ENCODE results near the gene LSAMP. TPM values are rescaled to one million over a fixed set of nuclear protein-coding genes. Genes with fewer than 3 reads are reported as not detected.

The LSAMP gene
- total RNA-seq, 1 donor from 2014 or later = 18.0 TPM

DNA sequence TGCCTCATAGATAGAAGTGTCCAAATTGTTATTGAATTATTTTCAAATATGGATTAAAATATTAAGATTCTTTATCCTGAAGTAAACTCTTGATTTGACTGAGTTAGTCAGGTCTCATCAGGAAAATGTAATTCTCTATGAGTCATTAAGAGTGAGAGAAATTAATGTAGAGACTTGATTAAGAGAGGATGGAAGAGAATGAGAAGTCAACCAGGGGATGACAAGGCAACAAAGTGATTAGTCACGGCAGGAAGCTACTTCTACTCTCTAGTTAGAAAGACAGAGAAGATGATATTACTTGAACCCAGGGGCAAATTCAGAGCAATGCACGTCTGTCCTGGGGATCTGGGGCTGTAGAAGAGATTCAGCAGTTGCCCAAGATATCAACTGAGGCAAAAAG is 202.5 kb downstream of the LSAMP start:
- H3K4me1 ChIP-seq = peaks cover 8% of the 10 kb centered on the region
- Mint-ChIP-seq H3K4me1 (peaks cover 14% of the 10 kb centered on the region), H3K27me3 (ENCODE audit: insufficient read depth, low read depth) (no peaks in the 10 kb centered on the region), H3K27ac (no peak overlapping the region), H3K9me3 (no peaks in the 10 kb centered on the region), H3K36me3 (no peaks in the 10 kb centered on the region), H3K4me3 (no peak overlapping the region)
- no peak overlapping the region for H3K9ac ChIP-seq
- no peak overlapping the region for H3K4me3 ChIP-seq
- no peak overlapping the region for H3K4me2 ChIP-seq
- TF ChIP-seq EZH2 (IDR thresholded peaks at IDR 0.05) (no peak), EZH2phosphoT487 (IDR thresholded peaks at IDR 0.05) (no peak)
- TF ChIP-seq, protein P1, sequence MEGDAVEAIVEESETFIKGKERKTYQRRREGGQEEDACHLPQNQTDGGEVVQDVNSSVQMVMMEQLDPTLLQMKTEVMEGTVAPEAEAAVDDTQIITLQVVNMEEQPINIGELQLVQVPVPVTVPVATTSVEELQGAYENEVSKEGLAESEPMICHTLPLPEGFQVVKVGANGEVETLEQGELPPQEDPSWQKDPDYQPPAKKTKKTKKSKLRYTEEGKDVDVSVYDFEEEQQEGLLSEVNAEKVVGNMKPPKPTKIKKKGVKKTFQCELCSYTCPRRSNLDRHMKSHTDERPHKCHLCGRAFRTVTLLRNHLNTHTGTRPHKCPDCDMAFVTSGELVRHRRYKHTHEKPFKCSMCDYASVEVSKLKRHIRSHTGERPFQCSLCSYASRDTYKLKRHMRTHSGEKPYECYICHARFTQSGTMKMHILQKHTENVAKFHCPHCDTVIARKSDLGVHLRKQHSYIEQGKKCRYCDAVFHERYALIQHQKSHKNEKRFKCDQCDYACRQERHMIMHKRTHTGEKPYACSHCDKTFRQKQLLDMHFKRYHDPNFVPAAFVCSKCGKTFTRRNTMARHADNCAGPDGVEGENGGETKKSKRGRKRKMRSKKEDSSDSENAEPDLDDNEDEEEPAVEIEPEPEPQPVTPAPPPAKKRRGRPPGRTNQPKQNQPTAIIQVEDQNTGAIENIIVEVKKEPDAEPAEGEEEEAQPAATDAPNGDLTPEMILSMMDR (IDR thresholded peaks at IDR 0.05) = no peak
- H3K27ac ChIP-seq = no peak overlapping the region
- H3K27me3 ChIP-seq = no peaks in the 10 kb centered on the region
- H3K79me2 ChIP-seq (ENCODE audit: low read depth) = no peaks in the 10 kb centered on the region
- H3F3A ChIP-seq (ENCODE audit: low read depth) = no peaks in the 10 kb centered on the region
- no peaks in the 10 kb centered on the region for H3K36me3 ChIP-seq
- H4K20me1 ChIP-seq (ENCODE audit: low read depth) = no peaks in the 10 kb centered on the region
- no peak overlapping the region for H2AFZ ChIP-seq (replicated peaks)
- H3K9me3 ChIP-seq (ENCODE audit: low read depth) = no peaks in the 10 kb centered on the region
- no peak for DNase-seq (ENCODE audit: low spot score)

DNA sequence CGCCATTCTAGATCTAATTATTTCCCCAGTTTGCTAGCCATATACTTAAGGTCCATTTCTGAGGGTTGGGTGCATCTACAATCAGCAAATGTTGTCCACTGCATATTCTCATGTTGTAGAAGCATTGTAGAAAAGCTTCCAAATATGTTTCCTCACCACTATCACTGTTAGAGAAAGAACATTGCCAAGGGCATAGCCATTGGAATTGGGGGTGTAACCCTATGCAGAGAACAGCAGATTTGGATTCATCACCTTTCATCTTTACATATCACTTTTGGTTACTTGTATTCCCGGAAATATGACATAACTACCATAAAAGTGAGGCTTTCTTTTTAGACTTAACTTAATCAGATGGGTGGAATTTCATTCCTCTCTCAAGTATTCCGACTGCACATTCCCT is 203.6 kb downstream of the LSAMP start:
- Histone ChIP-seq H3K9ac (no peak overlapping the region), H2AFZ (replicated peaks) (no peak overlapping the region), H4K20me1 (ENCODE audit: low read depth) (no peaks in the 10 kb centered on the region), H3K9me3 (ENCODE audit: low read depth) (no peaks in the 10 kb centered on the region), H3K4me2 (no peak overlapping the region), H3K4me1 (peaks cover 8% of the 10 kb centered on the region), H3F3A (ENCODE audit: low read depth) (no peaks in the 10 kb centered on the region), H3K79me2 (ENCODE audit: low read depth) (no peaks in the 10 kb centered on the region), H3K27ac (no peak overlapping the region), H3K36me3 (no peaks in the 10 kb centered on the region), H3K27me3 (no peaks in the 10 kb centered on the region), H3K4me3 (no peak overlapping the region)
- TF ChIP-seq EZH2 (IDR thresholded peaks at IDR 0.05) (no peak), EZH2phosphoT487 (IDR thresholded peaks at IDR 0.05) (no peak)
- TF ChIP-seq, protein P1 (IDR thresholded peaks at IDR 0.05) = no peak
- Mint-ChIP-seq H3K4me3 (no peak overlapping the region), H3K36me3 (no peaks in the 10 kb centered on the region), H3K4me1 (peaks cover 14% of the 10 kb centered on the region), H3K27ac (no peak overlapping the region), H3K9me3 (no peaks in the 10 kb centered on the region), H3K27me3 (ENCODE audit: insufficient read depth, low read depth) (no peaks in the 10 kb centered on the region)
- no peak for DNase-seq (ENCODE audit: low spot score)

GRCh38 chr3:116240261-116240660 is 205.0 kb downstream of the LSAMP start:
- H3K27ac ChIP-seq = no peak overlapping the region
- Mint-ChIP-seq H3K4me3 (no peak overlapping the region), H3K27ac (no peak overlapping the region), H3K36me3 (no peaks in the 10 kb centered on the region), H3K27me3 (ENCODE audit: insufficient read depth, low read depth) (no peaks in the 10 kb centered on the region), H3K4me1 (peaks cover 14% of the 10 kb centered on the region), H3K9me3 (no peaks in the 10 kb centered on the region)
- H3K9me3 ChIP-seq (ENCODE audit: low read depth) = no peaks in the 10 kb centered on the region
- no peak for DNase-seq (ENCODE audit: low spot score)
- H3K36me3 ChIP-seq = no peaks in the 10 kb centered on the region
- H3K79me2 ChIP-seq (ENCODE audit: low read depth) = no peaks in the 10 kb centered on the region
- H3K4me2 ChIP-seq = no peak overlapping the region
- H3K9ac ChIP-seq = no peak overlapping the region
- H3K27me3 ChIP-seq = no peaks in the 10 kb centered on the region
- H3K4me3 ChIP-seq = no peak overlapping the region
- no peak for TF ChIP-seq EZH2 (IDR thresholded peaks at IDR 0.05)
- TF ChIP-seq EZH2phosphoT487 (IDR thresholded peaks at IDR 0.05) = no peak
- TF ChIP-seq, protein P1 (IDR thresholded peaks at IDR 0.05) = no peak
- no peak overlapping the region for H2AFZ ChIP-seq (replicated peaks)
- no peaks in the 10 kb centered on the region for H3F3A ChIP-seq (ENCODE audit: low read depth)
- H4K20me1 ChIP-seq (ENCODE audit: low read depth) = no peaks in the 10 kb centered on the region
- H3K4me1 ChIP-seq = peaks cover 8% of the 10 kb centered on the region

Measured in neural progenitor cell (in vitro differentiated cells).